ENCODE results near the gene CSNK1E.
A peak's percentile ranks its signal among the peaks of the same experiment; 100 is the strongest.

CSNK1E gene

DNA sequence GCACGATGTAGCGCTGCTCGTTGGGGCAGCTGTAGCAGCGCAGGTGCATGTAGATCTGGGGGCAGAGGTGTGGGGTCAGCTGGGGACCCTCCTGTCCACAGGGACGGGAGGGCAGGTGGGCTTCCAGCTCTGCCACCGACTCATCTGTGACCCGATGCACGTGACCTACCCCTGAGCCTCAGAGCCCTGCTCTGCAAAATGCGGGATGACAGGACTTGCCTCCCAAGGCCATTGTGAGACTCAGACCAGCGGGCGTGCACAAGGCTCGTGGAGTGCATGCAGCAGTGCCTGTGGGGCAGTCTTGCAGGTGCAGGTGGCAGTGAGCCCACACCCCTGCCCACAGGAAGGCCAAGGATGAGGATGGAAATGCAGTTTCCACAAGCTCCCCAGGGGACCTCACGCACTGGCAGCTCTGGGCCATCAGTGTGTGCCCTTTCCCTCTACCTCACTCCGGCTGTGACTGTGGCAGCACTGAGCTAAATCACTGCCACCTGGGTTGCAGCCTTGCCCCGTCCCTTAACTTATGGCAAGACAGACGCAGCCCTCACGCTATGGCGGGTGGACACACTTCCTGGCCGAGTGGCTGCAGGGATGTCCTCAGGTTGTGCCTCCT, 71.1 kb downstream of the CSNK1E start:
- no peak for DNase-seq

DNA sequence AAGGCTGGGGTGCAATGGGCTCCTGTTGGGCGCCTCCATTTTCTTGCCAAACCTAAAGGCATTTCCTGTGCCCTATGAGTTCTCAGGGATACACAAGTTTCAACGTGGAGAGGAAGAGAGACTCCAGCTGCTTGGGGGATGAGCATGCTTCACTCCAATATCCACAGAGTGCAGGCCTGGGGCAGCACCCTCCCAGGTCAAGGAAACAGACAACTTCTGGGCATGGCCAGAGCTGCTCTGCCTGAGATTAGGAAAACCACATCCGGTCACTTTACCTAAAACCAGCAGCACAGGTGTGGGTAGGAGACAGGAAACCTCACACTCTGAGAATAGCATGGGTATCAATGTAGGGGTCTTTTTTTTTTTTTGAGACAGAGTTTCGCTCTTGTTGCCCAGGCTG, 73.1 kb downstream of the CSNK1E start:
- no peak for DNase-seq

DNA sequence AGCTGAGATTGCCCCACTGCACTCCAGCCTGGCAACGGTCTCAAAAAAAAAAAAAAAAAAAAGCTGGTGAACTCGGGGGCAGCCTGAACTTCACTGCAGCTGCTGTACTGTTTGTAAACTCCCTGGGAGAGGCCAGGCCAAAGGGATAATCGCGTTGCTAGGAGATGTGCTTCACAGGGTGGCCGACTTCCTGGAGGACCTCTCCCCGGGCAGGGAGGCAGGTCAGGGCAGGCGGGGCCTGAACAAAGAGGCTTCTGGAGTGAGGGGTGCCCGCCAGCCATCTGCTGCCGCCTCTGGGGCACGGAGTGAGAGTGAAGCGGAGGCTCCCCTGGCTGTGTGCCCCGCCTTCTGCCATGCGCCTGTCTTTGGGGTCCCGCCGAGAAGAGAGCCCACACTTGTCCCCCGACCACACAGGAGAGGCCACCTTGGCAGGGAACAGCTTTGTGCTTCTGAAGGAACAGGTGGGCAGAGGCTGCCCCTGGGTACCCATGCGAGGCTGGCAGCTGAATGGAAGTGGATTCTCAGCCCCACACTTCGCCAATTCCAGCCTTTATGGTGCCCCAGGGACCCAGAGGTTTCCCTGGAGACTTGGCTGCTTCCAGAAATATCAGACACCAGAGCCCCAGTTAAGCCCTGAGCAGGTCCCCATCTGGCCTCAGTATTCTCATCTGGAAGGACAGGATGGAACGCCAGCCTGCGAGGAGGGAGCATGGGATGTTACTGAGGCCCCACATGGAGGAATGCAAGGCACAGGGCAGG, 74.0 kb downstream of the CSNK1E start:
- DNase-seq = peak; percentile 95

DNA sequence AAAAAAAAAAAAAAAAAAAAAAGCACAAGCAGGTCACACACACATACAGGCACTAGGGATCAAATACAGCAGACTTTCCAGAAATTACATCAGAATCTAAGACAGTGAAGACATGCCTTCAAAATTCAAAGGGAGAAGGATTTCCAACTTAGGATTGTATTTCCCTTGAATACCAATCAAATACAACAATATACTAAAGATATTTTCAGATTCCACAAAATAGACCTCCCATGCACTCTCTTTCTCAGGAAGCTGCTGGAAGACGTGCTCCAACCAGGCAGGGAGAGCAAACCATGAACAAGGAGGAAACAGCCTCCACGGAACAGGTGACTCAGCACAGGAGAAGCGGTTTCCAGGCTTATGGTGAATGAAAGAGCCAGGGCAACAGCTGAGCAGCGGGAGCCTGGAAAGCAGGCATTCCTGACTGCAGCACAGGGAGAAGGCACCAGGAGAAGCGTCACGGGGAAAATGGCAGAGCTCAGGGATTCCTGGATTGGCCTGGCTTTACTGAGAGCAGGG, 76.4 kb downstream of the CSNK1E start:
- no peak for DNase-seq
